Stimulated activated naive CD8-positive, alpha-beta T cell treated with anti-CD3 and anti-CD28 coated beads, Interleukin-15, Interleukin-2, amounts not matched to agents 100 ng/mL and 50 ng/mL, for 24 hours (primary cell): Measurements from ENCODE around the gene MCRIP2.
A peak's percentile ranks its signal among the peaks of the same experiment; 100 is the strongest.

ENCODE experiments used
- H3K27ac Mint-ChIP-seq: one replicate; pipeline ENCODE4 v1.8.0; 2021; ENCODE audit warnings: mild to moderate bottlenecking, mixed read lengths
- H3K27me3 Mint-ChIP-seq: one replicate; pipeline ENCODE4 v1.8.0; 2021; ENCODE audit warnings: mixed read lengths
- H3K36me3 Mint-ChIP-seq: one replicate; pipeline ENCODE4 v1.8.0; 2021; ENCODE audit warnings: low read depth, mixed read lengths
- H3K4me1 Mint-ChIP-seq: one replicate; pipeline ENCODE4 v1.8.0; 2021; ENCODE audit warnings: low read depth, mixed read lengths
- H3K4me3 Mint-ChIP-seq: one replicate; pipeline ENCODE4 v1.8.0; 2021; ENCODE audit warnings: mild to moderate bottlenecking, mixed read lengths
- H3K9me3 Mint-ChIP-seq: one replicate; pipeline ENCODE4 v1.8.0; 2021; ENCODE audit warnings: mixed read lengths

The MCRIP2 gene

GRCh38 chr16:608019-608418 lies 33.6 kb upstream of the MCRIP2 start:
- H3K4me1 Mint-ChIP-seq = peaks cover 21% of the 10 kb centered on the region
- H3K4me3 Mint-ChIP-seq = peak overlapping the region; percentile 48
- no peaks in the 10 kb centered on the region for H3K9me3 Mint-ChIP-seq
- H3K27me3 Mint-ChIP-seq = no peaks in the 10 kb centered on the region
- peak overlapping the region; percentile 84 for H3K27ac Mint-ChIP-seq
- H3K36me3 Mint-ChIP-seq = peaks cover 4% of the 10 kb centered on the region

GRCh38 chr16:609316-609715 lies 32.3 kb upstream of the MCRIP2 start:
- H3K4me3 Mint-ChIP-seq = no peak overlapping the region
- peaks cover 15% of the 10 kb centered on the region for H3K4me1 Mint-ChIP-seq
- H3K9me3 Mint-ChIP-seq = no peaks in the 10 kb centered on the region
- H3K36me3 Mint-ChIP-seq = peaks cover 3% of the 10 kb centered on the region
- no peaks in the 10 kb centered on the region for H3K27me3 Mint-ChIP-seq
- no peak overlapping the region for H3K27ac Mint-ChIP-seq

- Mint-ChIP-seq H3K4me3 (no peak overlapping the region), H3K36me3 (no peaks in the 10 kb centered on the region), H3K27ac (no peak overlapping the region)
Observed at GRCh38 chr16:609984-610383, 31.6 kb upstream of the MCRIP2 start.

GRCh38 chr16:610513-611381 lies 30.9 kb upstream of the MCRIP2 start:
- Mint-ChIP-seq H3K4me3 (no peak overlapping the region), H3K27ac (no peak overlapping the region), H3K36me3 (no peaks in the 10 kb centered on the region), H3K4me1 (peaks cover 15% of the 10 kb centered on the region), H3K27me3 (no peaks in the 10 kb centered on the region), H3K9me3 (no peaks in the 10 kb centered on the region)

More at GRCh38 chr16:609984-610383, 31.6 kb upstream of the MCRIP2 start:
- H3K9me3 Mint-ChIP-seq = no peaks in the 10 kb centered on the region
- H3K4me1 Mint-ChIP-seq = peaks cover 15% of the 10 kb centered on the region
- H3K27me3 Mint-ChIP-seq = no peaks in the 10 kb centered on the region

GRCh38 chr16:615122-615521 lies 26.5 kb upstream of the MCRIP2 start:
- H3K4me1 Mint-ChIP-seq = peaks cover 6% of the 10 kb centered on the region
- no peak overlapping the region for H3K4me3 Mint-ChIP-seq
- no peaks in the 10 kb centered on the region for H3K9me3 Mint-ChIP-seq
- H3K27me3 Mint-ChIP-seq = no peaks in the 10 kb centered on the region
- H3K27ac Mint-ChIP-seq = no peak overlapping the region
- no peaks in the 10 kb centered on the region for H3K36me3 Mint-ChIP-seq

GRCh38 chr16:616733-617586 lies 24.7 kb upstream of the MCRIP2 start:
- no peaks in the 10 kb centered on the region for H3K27me3 Mint-ChIP-seq
- no peaks in the 10 kb centered on the region for H3K4me1 Mint-ChIP-seq
- no peak overlapping the region for H3K4me3 Mint-ChIP-seq
- no peaks in the 10 kb centered on the region for H3K9me3 Mint-ChIP-seq
- H3K36me3 Mint-ChIP-seq = no peaks in the 10 kb centered on the region
- H3K27ac Mint-ChIP-seq = no peak overlapping the region

GRCh38 chr16:617855-618254 lies 23.8 kb upstream of the MCRIP2 start:
- no peaks in the 10 kb centered on the region for H3K4me1 Mint-ChIP-seq
- H3K36me3 Mint-ChIP-seq = no peaks in the 10 kb centered on the region
- no peak overlapping the region for H3K27ac Mint-ChIP-seq
- H3K9me3 Mint-ChIP-seq = no peaks in the 10 kb centered on the region
- no peak overlapping the region for H3K4me3 Mint-ChIP-seq
- H3K27me3 Mint-ChIP-seq = no peaks in the 10 kb centered on the region

GRCh38 chr16:619476-620100 lies 22.0 kb upstream of the MCRIP2 start:
- Mint-ChIP-seq H3K36me3 (no peaks in the 10 kb centered on the region), H3K4me3 (no peak overlapping the region), H3K9me3 (no peaks in the 10 kb centered on the region), H3K4me1 (no peaks in the 10 kb centered on the region), H3K27ac (no peak overlapping the region), H3K27me3 (no peaks in the 10 kb centered on the region)

GRCh38 chr16:620700-621525 lies 20.7 kb upstream of the MCRIP2 start:
- no peaks in the 10 kb centered on the region for H3K9me3 Mint-ChIP-seq
- no peaks in the 10 kb centered on the region for H3K36me3 Mint-ChIP-seq
- no peak overlapping the region for H3K27ac Mint-ChIP-seq
- H3K4me1 Mint-ChIP-seq = no peaks in the 10 kb centered on the region
- no peak overlapping the region for H3K4me3 Mint-ChIP-seq
- H3K27me3 Mint-ChIP-seq = no peaks in the 10 kb centered on the region

GRCh38 chr16:621526-622105 lies 20.0 kb upstream of the MCRIP2 start:
- no peaks in the 10 kb centered on the region for H3K4me1 Mint-ChIP-seq
- no peaks in the 10 kb centered on the region for H3K36me3 Mint-ChIP-seq
- H3K27ac Mint-ChIP-seq = no peak overlapping the region
- H3K9me3 Mint-ChIP-seq = no peaks in the 10 kb centered on the region
- H3K27me3 Mint-ChIP-seq = no peaks in the 10 kb centered on the region
- no peak overlapping the region for H3K4me3 Mint-ChIP-seq

GRCh38 chr16:622920-623280 lies 18.7 kb upstream of the MCRIP2 start:
- no peaks in the 10 kb centered on the region for H3K9me3 Mint-ChIP-seq
- no peak overlapping the region for H3K4me3 Mint-ChIP-seq
- no peaks in the 10 kb centered on the region for H3K36me3 Mint-ChIP-seq
- no peaks in the 10 kb centered on the region for H3K4me1 Mint-ChIP-seq
- no peaks in the 10 kb centered on the region for H3K27me3 Mint-ChIP-seq
- H3K27ac Mint-ChIP-seq = no peak overlapping the region

- H3K27me3 Mint-ChIP-seq = no peaks in the 10 kb centered on the region
Observed at GRCh38 chr16:624526-625070, 17.0 kb upstream of the MCRIP2 start.

GRCh38 chr16:625117-625976 lies 16.3 kb upstream of the MCRIP2 start:
- no peaks in the 10 kb centered on the region for H3K27me3 Mint-ChIP-seq
- H3K36me3 Mint-ChIP-seq = no peaks in the 10 kb centered on the region
- no peaks in the 10 kb centered on the region for H3K4me1 Mint-ChIP-seq
- H3K27ac Mint-ChIP-seq = no peak overlapping the region
- H3K9me3 Mint-ChIP-seq = no peaks in the 10 kb centered on the region
- H3K4me3 Mint-ChIP-seq = no peak overlapping the region

More at GRCh38 chr16:624526-625070, 17.0 kb upstream of the MCRIP2 start:
- no peak overlapping the region for H3K27ac Mint-ChIP-seq
- no peak overlapping the region for H3K4me3 Mint-ChIP-seq
- H3K4me1 Mint-ChIP-seq = no peaks in the 10 kb centered on the region
- H3K36me3 Mint-ChIP-seq = no peaks in the 10 kb centered on the region
- H3K9me3 Mint-ChIP-seq = no peaks in the 10 kb centered on the region
